GM12864 (cell line): Measurements from ENCODE around the gene ZBTB2.

Experiments used
- DNase-seq: peaks from one replicate; pipeline ENCODE4 v3.0.0-alpha.2; 2011; ENCODE audit warnings: low read depth
- H3K4me3 ChIP-seq: 2 replicates; pipeline ENCODE4 v1.5.1; 2011; ENCODE audit warnings: mild to moderate bottlenecking, low read depth, low read length, control low read depth
- CTCF ChIP-seq: IDR thresholded peaks from 2 replicates; pipeline ENCODE4 v1.5.1; 2011; ENCODE audit warnings: low read depth, mild to moderate bottlenecking, moderate library complexity, low read length, control low read depth, inconsistent platforms; ENCODE audit errors: missing control alignments

The ZBTB2 gene

GRCh38 chr6:151381722-151382121 is 9.6 kb downstream of the ZBTB2 start:
- TF ChIP-seq CTCF, result no peak
- H3K4me3 ChIP-seq, result no peak overlapping the region
- no peak for DNase-seq

- no peak for TF ChIP-seq CTCF
- no peak for DNase-seq
- no peak overlapping the region; the same call in 1 of the 2 replicates for H3K4me3 ChIP-seq
Observed at GRCh38 chr6:151380848-151381205, 10.5 kb downstream of the ZBTB2 start.

GRCh38 chr6:151379933-151380847 is 11.2 kb downstream of the ZBTB2 start:
- no peak for DNase-seq
- H3K4me3 ChIP-seq, result peak overlapping the region; percentile 44
- no peak for TF ChIP-seq CTCF

- no peak for DNase-seq
- no peak overlapping the region for H3K4me3 ChIP-seq
- TF ChIP-seq CTCF, result no peak
Observed at GRCh38 chr6:151377095-151377494, 14.3 kb downstream of the ZBTB2 start.

GRCh38 chr6:151376440-151376839 is 14.9 kb downstream of the ZBTB2 start:
- DNase-seq, result no peak
- TF ChIP-seq CTCF, result no peak
- H3K4me3 ChIP-seq, result no peak overlapping the region

- no peak overlapping the region for H3K4me3 ChIP-seq
- no peak for DNase-seq
- no peak for TF ChIP-seq CTCF
Observed at GRCh38 chr6:151375833-151376232, 15.5 kb downstream of the ZBTB2 start.
